ENCODE data around the gene LRMDA.

DNA sequence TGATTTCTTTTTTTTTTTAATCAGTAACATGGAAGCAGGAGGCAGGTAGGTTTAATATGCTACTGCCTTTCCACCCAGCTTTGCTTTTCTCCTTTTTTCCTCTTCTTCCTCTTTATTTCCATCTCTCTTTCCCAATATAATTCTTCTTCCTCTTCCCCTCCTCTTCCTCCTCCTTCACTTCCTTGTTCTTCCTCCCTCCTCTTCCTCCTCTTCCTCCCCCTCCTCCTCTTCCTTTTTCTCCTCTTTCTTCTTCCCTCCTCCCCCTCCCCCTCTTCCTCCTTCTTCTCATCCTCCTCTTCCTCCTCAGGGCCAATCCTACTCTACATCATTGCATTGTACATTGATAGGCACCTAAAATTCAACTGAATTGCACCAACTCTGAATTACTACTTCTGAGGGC is 41.2 kb upstream of the LRMDA start:
- no peak for TF ChIP-seq CTCF (IDR thresholded peaks at IDR 0.05)
- TF ChIP-seq EP300 (IDR thresholded peaks at IDR 0.05; ENCODE audit: low read depth) = no peak

Data from transverse colon (tissue), 3 donors.